Esophagus squamous epithelium (tissue), 5 donors: Measurements from ENCODE around the gene RALGAPA1. TPM values are rescaled to one million over a fixed set of nuclear protein-coding genes. Genes with fewer than 3 reads are reported as not detected.

Source experiments
- DNase-seq: peaks from one replicate; lab custom pipeline; 2025; lab: John Stamatoyannopoulos, UW
- H3K27ac ChIP-seq, 4 donors: fragments of 200-600 bp; sonication (generic); one replicate each; pipeline ENCODE4 v1.5.1; 2016 to 2019; ENCODE audit warnings: mild to moderate bottlenecking in 1 of 4
- H3K27me3 ChIP-seq, 4 donors: fragments of 200-600 bp; sonication (generic); 1 replicate in 3 of 4; 2 replicates in 1 of 4; pipeline versions ENCODE4 v1.5.1 to v1.6.0; 2017 to 2021; ENCODE audit warnings: antibody characterized with exemption in 1 of 4
- H3K36me3 ChIP-seq, 3 donors: fragments of 200-600 bp; sonication (generic); one replicate each; pipeline ENCODE4 v1.5.1; 2016 to 2019
- H3K4me1 ChIP-seq, 3 donors: fragments of 200-600 bp; sonication (generic); one replicate each; pipeline ENCODE4 v1.5.1; 2017 to 2019
- H3K4me3 ChIP-seq, 4 donors: fragments of 200-600 bp; sonication (generic); 1 replicate in 3 of 4; 2 replicates in 1 of 4; pipeline ENCODE4 v1.5.1; 2016 to 2019; ENCODE audit warnings: mild to moderate bottlenecking in 2 of 4, moderate library complexity in 1 of 4
- H3K9me3 ChIP-seq, 3 donors: fragments of 200-600 bp; sonication (generic); one replicate each; pipeline ENCODE4 v1.5.1; 2016 to 2019
- POLR2A ChIP-seq, 4 donors: fragments of 450-650 bp; IDR thresholded peaks; one replicate each; pipeline ENCODE4 v1.6.1; 2017; ENCODE audit warnings: antibody characterized with exemption in 4 of 4, mild to moderate bottlenecking in 4 of 4, moderate library complexity in 3 of 4
- WGBS, 2 donors: methylation state at CpG; one replicate each; pipeline ENCODE4 v1.1.5; 2018; 5-methylcytosine and 5-hydroxymethylcytosine counted together
- intact Hi-C: fragments of 100-400 bp; cut with DNase I; formaldehyde crosslinking; loops from one replicate; pipeline ENCODE4 v1.15.0; 2022
- total RNA-seq, 4 donors: library from RNA; depleted of rRNA; stranded (reverse); fragments of >200 nt; gene quantifications; one replicate each; pipeline ENCODE4 v1.1.0, GENCODE V29; 2016
- TF ChIP-seq, protein P1 (sequence below), 6 experiments: fragments of 450-650 bp in 4 of 6; fragments of 200-600 bp in 2 of 6; sonication (generic) in 2 of 6; IDR thresholded peaks; one replicate each; pipeline ENCODE4 v1.5.1; 2016 to 2019; ENCODE audit warnings: antibody characterized with exemption in 6 of 6, mild to moderate bottlenecking in 4 of 6, moderate library complexity in 4 of 6
- donor health status: DM: yes; HTN: yes; CAD: no.

RALGAPA1 gene
- total RNA-seq, 4 donors from 2014 or later, result 22.5 to 78.6 (median 39.8) TPM

DNA sequence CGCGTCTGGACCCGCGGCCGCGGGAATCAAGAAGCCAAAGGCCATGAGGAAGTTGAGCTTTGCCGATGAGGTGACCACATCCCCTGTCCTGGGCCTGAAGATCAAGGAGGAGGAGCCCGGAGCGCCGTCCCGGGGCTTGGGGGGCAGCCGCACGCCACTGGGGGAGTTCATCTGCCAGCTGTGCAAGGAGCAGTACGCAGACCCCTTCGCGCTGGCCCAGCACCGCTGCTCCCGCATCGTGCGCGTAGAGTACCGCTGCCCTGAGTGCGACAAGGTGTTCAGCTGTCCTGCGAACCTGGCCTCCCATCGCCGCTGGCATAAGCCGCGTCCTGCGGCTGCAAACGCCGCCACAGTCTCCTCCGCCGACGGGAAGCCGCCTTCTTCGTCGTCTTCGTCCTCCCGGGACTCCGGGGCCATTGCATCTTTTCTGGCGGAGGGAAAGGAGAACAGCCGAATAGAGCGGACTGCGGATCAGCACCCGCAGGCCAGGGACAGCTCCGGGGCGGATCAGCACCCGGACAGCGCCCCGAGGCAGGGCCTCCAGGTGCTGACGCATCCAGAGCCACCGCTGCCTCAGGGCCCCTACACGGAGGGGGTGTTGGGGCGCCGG lies 274.1 kb downstream of the RALGAPA1 start:
- Histone ChIP-seq H3K27me3 (peaks cover 4 to 67% (median 28%) of the 10 kb centered on the region in 4 donors), H3K36me3 (peaks cover 0 to 21% (median 0%) of the 10 kb centered on the region in 3 donors), H3K4me3 (peak overlapping the region; percentile 41 to 77 (median 56)), H3K9me3 (no peaks in the 10 kb centered on the region), H3K27ac (no peak overlapping the region), H3K4me1 (peaks cover 26 to 33% (median 27%) of the 10 kb centered on the region in 3 donors)
- intact Hi-C loops, result no loop called here
- TF ChIP-seq, protein P1, sequence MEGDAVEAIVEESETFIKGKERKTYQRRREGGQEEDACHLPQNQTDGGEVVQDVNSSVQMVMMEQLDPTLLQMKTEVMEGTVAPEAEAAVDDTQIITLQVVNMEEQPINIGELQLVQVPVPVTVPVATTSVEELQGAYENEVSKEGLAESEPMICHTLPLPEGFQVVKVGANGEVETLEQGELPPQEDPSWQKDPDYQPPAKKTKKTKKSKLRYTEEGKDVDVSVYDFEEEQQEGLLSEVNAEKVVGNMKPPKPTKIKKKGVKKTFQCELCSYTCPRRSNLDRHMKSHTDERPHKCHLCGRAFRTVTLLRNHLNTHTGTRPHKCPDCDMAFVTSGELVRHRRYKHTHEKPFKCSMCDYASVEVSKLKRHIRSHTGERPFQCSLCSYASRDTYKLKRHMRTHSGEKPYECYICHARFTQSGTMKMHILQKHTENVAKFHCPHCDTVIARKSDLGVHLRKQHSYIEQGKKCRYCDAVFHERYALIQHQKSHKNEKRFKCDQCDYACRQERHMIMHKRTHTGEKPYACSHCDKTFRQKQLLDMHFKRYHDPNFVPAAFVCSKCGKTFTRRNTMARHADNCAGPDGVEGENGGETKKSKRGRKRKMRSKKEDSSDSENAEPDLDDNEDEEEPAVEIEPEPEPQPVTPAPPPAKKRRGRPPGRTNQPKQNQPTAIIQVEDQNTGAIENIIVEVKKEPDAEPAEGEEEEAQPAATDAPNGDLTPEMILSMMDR (IDR thresholded peaks at IDR 0.05), result no peak
- TF ChIP-seq POLR2A (IDR thresholded peaks at IDR 0.05), result no peak
- WGBS, 2 donors, result 0 to 10% methylated on average over 4 to 6 of the region's 55 CpGs
- no peak for DNase-seq

DNA sequence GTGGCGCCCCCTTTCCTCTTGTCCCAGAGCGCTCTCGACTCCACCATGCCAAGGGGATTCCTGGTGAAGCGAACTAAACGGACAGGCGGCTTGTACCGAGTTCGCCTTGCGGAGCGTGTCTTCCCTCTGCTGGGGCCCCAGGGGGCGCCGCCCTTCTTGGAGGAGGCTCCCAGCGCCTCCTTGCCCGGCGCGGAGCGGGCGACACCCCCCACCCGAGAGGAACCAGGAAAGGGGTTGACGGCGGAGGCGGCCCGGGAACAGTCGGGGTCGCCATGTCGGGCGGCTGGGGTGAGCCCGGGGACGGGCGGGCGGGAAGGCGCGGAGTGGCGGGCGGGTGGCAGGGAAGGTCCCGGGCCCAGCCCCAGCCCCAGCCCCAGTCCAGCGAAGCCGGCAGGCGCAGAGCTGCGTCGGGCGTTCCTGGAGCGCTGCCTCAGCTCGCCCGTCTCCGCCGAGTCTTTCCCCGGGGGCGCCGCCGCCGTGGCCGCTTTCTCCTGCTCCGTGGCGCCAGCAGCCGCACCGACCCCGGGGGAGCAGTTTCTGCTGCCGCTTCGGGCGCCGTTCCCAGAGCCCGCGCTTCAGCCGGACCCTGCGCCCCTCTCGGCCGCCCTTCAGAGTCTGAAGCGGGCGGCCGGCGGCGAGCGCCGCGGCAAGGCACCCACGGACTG lies 274.8 kb downstream of the RALGAPA1 start:
- intact Hi-C loops, result no loop called here
- Histone ChIP-seq H3K27me3 (peaks cover 4 to 74% (median 28%) of the 10 kb centered on the region in 4 donors), H3K4me1 (peaks cover 26 to 33% (median 27%) of the 10 kb centered on the region in 3 donors), H3K27ac (no peak overlapping the region), H3K36me3 (peaks cover 0 to 14% (median 0%) of the 10 kb centered on the region in 3 donors), H3K4me3 (peak overlapping the region; percentile 41 to 77 (median 56)), H3K9me3 (no peaks in the 10 kb centered on the region)
- TF ChIP-seq POLR2A (IDR thresholded peaks at IDR 0.05), result no peak
- TF ChIP-seq, protein P1 (IDR thresholded peaks at IDR 0.05), result no peak
- WGBS, 2 donors, result 0% methylated on average over 14 of the region's 77 CpGs; no CpG with 5 or more reads in 1 of the 2 donors
- DNase-seq, result no peak

DNA sequence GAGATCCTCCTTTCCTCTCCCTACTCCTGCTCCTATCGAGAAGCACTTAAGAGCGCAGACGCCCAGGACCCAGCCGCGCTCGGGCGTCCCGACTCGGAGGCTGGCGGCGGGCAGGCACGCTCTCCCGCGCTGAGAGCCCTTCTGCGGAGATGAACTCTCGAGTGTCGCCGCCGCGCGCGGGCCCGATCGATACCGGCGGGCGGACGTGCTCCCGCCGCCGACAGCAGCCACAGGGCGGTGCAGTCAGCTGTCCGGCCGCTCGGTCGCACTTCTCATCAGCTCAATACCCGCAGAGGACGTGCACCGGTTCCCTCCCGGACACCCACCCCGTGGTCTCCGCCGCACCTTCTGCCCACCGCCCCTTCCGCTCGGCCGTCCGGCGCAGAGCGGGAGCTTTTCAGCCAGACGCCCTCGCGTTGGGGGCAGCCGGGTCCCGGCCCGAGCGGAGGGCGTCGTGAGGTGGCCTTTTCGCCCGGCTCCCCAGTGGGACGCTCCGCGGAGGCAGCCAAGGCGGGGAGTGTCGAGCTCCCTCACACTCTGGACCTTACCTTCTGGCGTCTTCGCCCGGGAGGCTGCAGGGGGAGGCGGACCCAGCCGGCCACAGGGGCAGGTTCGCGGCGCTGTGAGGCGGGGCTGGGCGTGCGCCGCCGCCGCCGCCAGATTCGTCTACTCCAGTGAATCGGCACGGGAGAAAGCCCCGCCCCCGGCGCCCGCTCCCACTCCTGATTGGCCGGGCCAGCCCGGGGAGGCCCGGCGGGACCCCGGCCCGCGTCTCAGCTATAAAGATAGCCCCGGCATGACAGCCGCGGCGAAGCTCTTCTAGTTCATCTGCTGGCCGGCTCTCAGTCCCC lies 275.5 kb downstream of the RALGAPA1 start, which contains the start of gene INSM2:
INSM2 (plus strand) TSS at position 808 of the 851 bp plus-strand sequence. CDS start 89 bp downstream, outside the sequence.
- peak within 1 kb of the TSS; percentile 41 to 77 (median 56) for H3K4me3 ChIP-seq
- intact Hi-C loops, result no loop called here

DNA sequence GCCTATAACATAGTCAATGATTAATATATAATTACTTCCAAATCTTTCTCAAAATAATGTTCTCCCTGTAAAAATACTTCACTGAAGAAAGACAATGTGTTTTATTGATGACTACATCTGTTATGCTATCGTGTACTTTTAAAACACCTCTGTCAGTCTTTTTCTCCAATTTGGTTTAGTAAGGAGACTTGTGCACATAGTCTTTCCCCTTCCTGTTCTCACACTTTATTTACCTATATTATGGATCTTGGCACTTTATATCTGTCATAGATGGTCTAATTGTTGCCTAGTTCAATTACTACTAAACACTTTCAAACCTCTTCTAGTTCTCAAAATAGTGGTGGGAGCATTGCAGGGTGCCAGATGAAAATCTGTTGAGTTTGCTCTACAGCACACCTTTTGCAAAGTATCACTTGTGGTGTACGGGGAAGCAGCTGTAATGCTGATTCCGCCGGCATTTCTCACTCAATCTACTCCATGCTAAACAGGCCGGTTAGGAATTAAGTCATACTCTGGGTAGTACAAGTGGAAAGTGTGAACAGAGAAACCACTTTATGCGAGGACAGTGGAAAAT lies 276.2 kb downstream of the RALGAPA1 start:
- DNase-seq, result no peak
- WGBS, 2 donors, result 10 to 13% methylated on average over 6 of the region's 6 CpGs
- H3K36me3 ChIP-seq, result peaks cover 0 to 6% (median 0%) of the 10 kb centered on the region in 3 donors
- intact Hi-C loops, result no loop called here
- no peaks in the 10 kb centered on the region for H3K9me3 ChIP-seq
- H3K27ac ChIP-seq, result no peak overlapping the region
- H3K4me1 ChIP-seq, result peaks cover 26 to 33% (median 27%) of the 10 kb centered on the region in 3 donors
- H3K4me3 ChIP-seq, result peak overlapping the region; percentile 41 to 77 (median 56)
- TF ChIP-seq POLR2A (IDR thresholded peaks at IDR 0.05), result no peak
- TF ChIP-seq, protein P1 (IDR thresholded peaks at IDR 0.05), result no peak
- peaks cover 4 to 84% (median 28%) of the 10 kb centered on the region in 4 donors for H3K27me3 ChIP-seq

More for the DNA sequence above, 275.5 kb downstream of the RALGAPA1 start, which contains the start of gene INSM2:
- TF ChIP-seq, protein P1 (IDR thresholded peaks at IDR 0.05), result no peak
- TF ChIP-seq POLR2A (IDR thresholded peaks at IDR 0.05), result no peak
- Histone ChIP-seq H3K27ac (no peak within 1 kb of the TSS), H3K9me3 (no peaks in the 10 kb centered on the region), H3K27me3 (peaks cover 4 to 77% (median 28%) of the 10 kb centered on the region in 4 donors), H3K4me1 (peaks cover 26 to 33% (median 27%) of the 10 kb centered on the region in 3 donors), H3K36me3 (peaks cover 0 to 12% (median 0%) of the 10 kb centered on the region in 3 donors)
- no peak for DNase-seq
- 4% methylated on average over 3 of the region's 100 CpGs; no CpG with 5 or more reads in 1 of the 2 donors for WGBS, 2 donors
